Upper lobe of left lung (tissue), 6 donors: ENCODE measurements around the gene CFL1. TPM values are rescaled to one million over a fixed set of nuclear protein-coding genes. Genes with fewer than 3 reads are reported as not detected.

Experiments
- ATAC-seq, 2 donors: fragments of 200-7000 bp; cut with Tn5 transposase; one replicate each; pipeline ENCODE4 v1.9.1; 2022; ENCODE audit warnings: mild to moderate bottlenecking in 2 of 2, moderate library complexity in 2 of 2; ENCODE audit not compliant: low FRiP score in 2 of 2
- DNase-seq, 2 donors: peaks; one replicate each; pipeline ENCODE4 v3.0.0-alpha.2; 2019 to 2020
- H3K27ac ChIP-seq, 4 donors: fragments of 200-600 bp; sonication (generic); one replicate each; pipeline ENCODE4 v1.5.1; 2016 to 2019
- H3K27me3 ChIP-seq, 4 donors: fragments of 200-600 bp; sonication (generic); one replicate each; pipeline ENCODE4 v1.5.1; 2017 to 2019
- H3K36me3 ChIP-seq, 4 donors: fragments of 200-600 bp; sonication (generic); one replicate each; pipeline ENCODE4 v1.5.1; 2016 to 2019
- H3K4me1 ChIP-seq, 4 donors: fragments of 200-600 bp; sonication (generic); one replicate each; pipeline ENCODE4 v1.5.1; 2018 to 2019
- H3K4me3 ChIP-seq, 4 donors: fragments of 200-600 bp; sonication (generic); one replicate each; pipeline ENCODE4 v1.5.1; 2017 to 2019; ENCODE audit warnings: mild to moderate bottlenecking in 2 of 4, moderate library complexity in 1 of 4
- H3K9me3 ChIP-seq, 4 donors: fragments of 200-600 bp; sonication (generic); one replicate each; pipeline ENCODE4 v1.5.1; 2018 to 2019
- CTCF ChIP-seq, 6 experiments: fragments of 450-650 bp in 4 of 6; fragments of 200-600 bp in 2 of 6; sonication (generic) in 2 of 6; IDR thresholded peaks; one replicate each; pipeline ENCODE4 v1.5.1; 2016 to 2019; ENCODE audit warnings: antibody characterized with exemption in 6 of 6
- EP300 ChIP-seq, 4 donors: sonication (generic); formaldehyde crosslinking; IDR thresholded peaks; one replicate each; pipeline ENCODE4 v1.5.1; 2017; ENCODE audit warnings: antibody characterized with exemption in 4 of 4, control low read depth in 2 of 4
- POLR2A ChIP-seq, 4 donors: fragments of 450-650 bp; IDR thresholded peaks; one replicate each; pipeline ENCODE4 v1.5.1; 2016 to 2017; ENCODE audit warnings: antibody characterized with exemption in 4 of 4, mild to moderate bottlenecking in 2 of 4
- POLR2AphosphoS5 ChIP-seq, 2 donors: sonication (generic); formaldehyde crosslinking; IDR thresholded peaks; one replicate each; pipeline ENCODE4 v1.5.1; 2017; ENCODE audit warnings: antibody characterized with exemption in 2 of 2
- WGBS, 2 donors: methylation state at CpG; one replicate each; pipeline ENCODE4 v1.1.5; 2017 to 2018; 5-methylcytosine and 5-hydroxymethylcytosine counted together
- total RNA-seq, 6 donors: library from RNA; depleted of rRNA in 4 of 6; stranded (reverse); fragments of >200 nt in 4 of 6; gene quantifications; one replicate each; pipeline versions ENCODE4 v1.1.0 to v1.2.1, GENCODE V29; 2016 to 2021
- donor health status: DM: no; HTN: no; CAD: no; lungs with moderate emphysema.
- donor health status: DM: no; HTN: yes; CAD: no; lungs with severe emphysema.

CFL1 gene
- total RNA-seq, 6 donors from 2014 or later: 358 to 813 (median 768) TPM

GRCh38 chr11:65868076-65868667 lies 10.2 kb upstream of the CFL1 start:
- TF ChIP-seq POLR2AphosphoS5 (IDR thresholded peaks at IDR 0.05) (no peak), POLR2A (IDR thresholded peaks at IDR 0.05) (no peak), EP300 (IDR thresholded peaks at IDR 0.05) (no peak), CTCF (IDR thresholded peaks at IDR 0.05) (no peak)
- no peaks in the 10 kb centered on the region for H3K9me3 ChIP-seq
- H3K4me1 ChIP-seq: peaks cover 12 to 35% (median 22%) of the 10 kb centered on the region in 4 donors
- no peak overlapping the region for H3K27ac ChIP-seq
- no peak overlapping the region for H3K4me3 ChIP-seq
- no peaks in the 10 kb centered on the region for H3K27me3 ChIP-seq
- H3K36me3 ChIP-seq: peaks cover 16 to 76% (median 43%) of the 10 kb centered on the region in 4 donors
- 95 to 96% methylated on average over 16 to 19 of the region's 19 CpGs for WGBS, 2 donors
- ATAC-seq (no peak), DNase-seq (peak in 1 of 2 donors; percentile 52)

- Histone ChIP-seq H3K27ac (no peak overlapping the region), H3K4me1 (peaks cover 12 to 32% (median 19%) of the 10 kb centered on the region in 4 donors), H3K4me3 (no peak overlapping the region), H3K36me3 (peaks cover 16 to 83% (median 49%) of the 10 kb centered on the region in 4 donors), H3K9me3 (no peaks in the 10 kb centered on the region), H3K27me3 (no peaks in the 10 kb centered on the region)
- peak in 1 of 2 donors; percentile 86 for DNase-seq
- WGBS, 2 donors: 67 to 70% methylated on average over 29 of the region's 29 CpGs
- TF ChIP-seq POLR2AphosphoS5 (IDR thresholded peaks at IDR 0.05) (no peak), CTCF (IDR thresholded peaks at IDR 0.05) (no peak), POLR2A (IDR thresholded peaks at IDR 0.05) (no peak), EP300 (IDR thresholded peaks at IDR 0.05) (no peak)
- no peak for ATAC-seq
Measured at GRCh38 chr11:65867284-65868071, 9.5 kb upstream of the CFL1 start.

- TF ChIP-seq CTCF (IDR thresholded peaks at IDR 0.05) (no peak), POLR2AphosphoS5 (IDR thresholded peaks at IDR 0.05) (no peak), POLR2A (IDR thresholded peaks at IDR 0.05) (no peak), EP300 (IDR thresholded peaks at IDR 0.05) (no peak)
- DNase-seq: peak in 1 of 2 donors; percentile 83
- no peaks in the 10 kb centered on the region for H3K9me3 ChIP-seq
- no peaks in the 10 kb centered on the region for H3K27me3 ChIP-seq
- H3K4me1 ChIP-seq: peaks cover 12 to 32% (median 22%) of the 10 kb centered on the region in 4 donors
- no peak overlapping the region for H3K27ac ChIP-seq
- no peak for ATAC-seq
- 87% methylated on average over 18 to 20 of the region's 21 CpGs for WGBS, 2 donors
- no peak overlapping the region for H3K4me3 ChIP-seq
- H3K36me3 ChIP-seq: peaks cover 16 to 90% (median 55%) of the 10 kb centered on the region in 4 donors
Measured at GRCh38 chr11:65866509-65867283, 8.7 kb upstream of the CFL1 start.

- WGBS, 2 donors: 89 to 90% methylated on average over 3 to 9 of the region's 9 CpGs
- H3K4me1 ChIP-seq: peaks cover 11 to 32% (median 20%) of the 10 kb centered on the region in 4 donors
- H3K27ac ChIP-seq: no peak overlapping the region
- H3K4me3 ChIP-seq: no peak overlapping the region
- no peaks in the 10 kb centered on the region for H3K9me3 ChIP-seq
- no peaks in the 10 kb centered on the region for H3K27me3 ChIP-seq
- no peak for DNase-seq
- H3K36me3 ChIP-seq: peaks cover 16 to 86% (median 55%) of the 10 kb centered on the region in 4 donors
- TF ChIP-seq EP300 (IDR thresholded peaks at IDR 0.05) (no peak), POLR2A (IDR thresholded peaks at IDR 0.05) (no peak), POLR2AphosphoS5 (IDR thresholded peaks at IDR 0.05) (no peak), CTCF (IDR thresholded peaks at IDR 0.05) (no peak)
- no peak for ATAC-seq
Measured at GRCh38 chr11:65865550-65866172, 7.7 kb upstream of the CFL1 start.
